Measurements from ENCODE around the gene MBTPS1. TPM values are rescaled to one million over a fixed set of nuclear protein-coding genes. Genes with fewer than 3 reads are reported as not detected.
A peak's percentile ranks its signal among the peaks of the same experiment; 100 is the strongest.

The MBTPS1 gene
- total RNA-seq, 4 donors from 2014 or later: 70.0 to 116 (median 86.5) TPM

- Histone ChIP-seq H3K4me3 (no peak overlapping the region), H3K36me3 (peaks cover 87% of the 10 kb centered on the region), H3K9me3 (no peaks in the 10 kb centered on the region), H3K4me1 (no peaks in the 10 kb centered on the region), H3K27ac (no peak overlapping the region), H3K27me3 (no peaks in the 10 kb centered on the region)
- 87% methylated on average over 8 of the region's 8 CpGs for WGBS
- no peak for TF ChIP-seq EP300 (IDR thresholded peaks at IDR 0.05)
- TF ChIP-seq POLR2A (IDR thresholded peaks at IDR 0.05): no peak
- no peak for DNase-seq (ENCODE audit: low spot score in 2 of 2)
These were observed 31.5 kb downstream of the MBTPS1 start for GRCh38 chr16:84085271-84085667.

- H3K36me3 ChIP-seq: peaks cover 87% of the 10 kb centered on the region
- H3K4me3 ChIP-seq: no peak overlapping the region
- peak; percentile 41 to 66 for TF ChIP-seq CTCF (IDR thresholded peaks at IDR 0.05)
- no peak for TF ChIP-seq EP300 (IDR thresholded peaks at IDR 0.05)
- no peak for DNase-seq (ENCODE audit: low spot score in 2 of 2)
- H3K27ac ChIP-seq: no peak overlapping the region
- no peaks in the 10 kb centered on the region for H3K9me3 ChIP-seq
- H3K27me3 ChIP-seq: no peaks in the 10 kb centered on the region
- H3K4me1 ChIP-seq: no peaks in the 10 kb centered on the region
- 53% methylated on average over 11 of the region's 11 CpGs for WGBS
These were observed 32.0 kb downstream of the MBTPS1 start for GRCh38 chr16:84084570-84085270.

- no peaks in the 10 kb centered on the region for H3K9me3 ChIP-seq
- H3K27ac ChIP-seq: no peak overlapping the region
- H3K27me3 ChIP-seq: no peaks in the 10 kb centered on the region
- H3K4me3 ChIP-seq: no peak overlapping the region
- 78% methylated on average over 11 of the region's 11 CpGs for WGBS
- no peaks in the 10 kb centered on the region for H3K4me1 ChIP-seq
- peaks cover 86% of the 10 kb centered on the region for H3K36me3 ChIP-seq
- no peak for DNase-seq (ENCODE audit: low spot score in 2 of 2)
- TF ChIP-seq CTCF (IDR thresholded peaks at IDR 0.05) (no peak), EP300 (IDR thresholded peaks at IDR 0.05) (no peak), POLR2AphosphoS5 (IDR thresholded peaks at IDR 0.05) (no peak), POLR2A (IDR thresholded peaks at IDR 0.05) (no peak)
These were observed 33.7 kb downstream of the MBTPS1 start for GRCh38 chr16:84082835-84083569.

GRCh38 chr16:84082110-84082509, 34.6 kb downstream of the MBTPS1 start:
- peaks cover 86% of the 10 kb centered on the region for H3K36me3 ChIP-seq
- no peak overlapping the region for H3K4me3 ChIP-seq
- no peaks in the 10 kb centered on the region for H3K27me3 ChIP-seq
- H3K27ac ChIP-seq: no peak overlapping the region
- no peak for DNase-seq (ENCODE audit: low spot score in 2 of 2)
- no peaks in the 10 kb centered on the region for H3K4me1 ChIP-seq
- WGBS: 88% methylated on average over 6 of the region's 6 CpGs
- H3K9me3 ChIP-seq: no peaks in the 10 kb centered on the region
- TF ChIP-seq CTCF (IDR thresholded peaks at IDR 0.05) (no peak), POLR2AphosphoS5 (IDR thresholded peaks at IDR 0.05) (no peak), EP300 (IDR thresholded peaks at IDR 0.05) (no peak), POLR2A (IDR thresholded peaks at IDR 0.05) (no peak)

- no peak for DNase-seq (ENCODE audit: low spot score in 2 of 2)
- Histone ChIP-seq H3K36me3 (peaks cover 86% of the 10 kb centered on the region), H3K9me3 (no peaks in the 10 kb centered on the region), H3K4me1 (no peaks in the 10 kb centered on the region), H3K27me3 (no peaks in the 10 kb centered on the region), H3K4me3 (no peak overlapping the region), H3K27ac (no peak overlapping the region)
- TF ChIP-seq EP300 (IDR thresholded peaks at IDR 0.05): no peak
- TF ChIP-seq CTCF (IDR thresholded peaks at IDR 0.05): no peak
- no peak for TF ChIP-seq POLR2A (IDR thresholded peaks at IDR 0.05)
- TF ChIP-seq POLR2AphosphoS5 (IDR thresholded peaks at IDR 0.05): no peak
- 79% methylated on average over 14 of the region's 14 CpGs for WGBS
These were observed 35.2 kb downstream of the MBTPS1 start for GRCh38 chr16:84081446-84081989.

Measured in suprapubic skin (tissue), 4 donors.